Breast epithelium (tissue), 4 donors: ENCODE results near the gene NUDT13. TPM values are rescaled to one million over a fixed set of nuclear protein-coding genes. Genes with fewer than 3 reads are reported as not detected.
A peak's percentile ranks its signal among the peaks of the same experiment; 100 is the strongest.

Experiments
- DNase-seq, 2 donors: peaks; one replicate each; pipeline ENCODE4 v3.0.0-alpha.2; 2019; ENCODE audit warnings: low spot score in 2 of 2
- H3K27ac ChIP-seq, 2 donors: fragments of 200-600 bp; sonication (generic) in 1 of 2; one replicate each; pipeline ENCODE4 v1.5.1; 2016 to 2019; ENCODE audit warnings: mild to moderate bottlenecking in 1 of 2
- H3K27me3 ChIP-seq, 2 donors: fragments of 200-600 bp; sonication (generic) in 1 of 2; one replicate each; pipeline versions ENCODE4 v1.5.1 to v1.6.0; 2017 to 2019; ENCODE audit warnings: control low read depth in 1 of 2, mild to moderate bottlenecking in 1 of 2
- H3K36me3 ChIP-seq: fragments of 200-600 bp; one replicate; pipeline ENCODE4 v1.5.1; 2019
- H3K4me1 ChIP-seq, 2 donors: fragments of 200-600 bp; sonication (generic); one replicate each; pipeline ENCODE4 v1.5.1; 2016 to 2019; ENCODE audit warnings: control low read depth in 1 of 2
- H3K4me3 ChIP-seq, 3 donors: fragments of 200-600 bp; sonication (generic); 1 replicate in 2 of 3; 2 replicates in 1 of 3; pipeline ENCODE4 v1.5.1; 2016 to 2019; ENCODE audit warnings: mild to moderate bottlenecking in 3 of 3, moderate library complexity in 2 of 3
- H3K9me3 ChIP-seq, 2 donors: fragments of 200-600 bp; sonication (generic) in 1 of 2; one replicate each; pipeline ENCODE4 v1.5.1; 2016 to 2019; ENCODE audit warnings: control low read depth in 1 of 2
- CTCF ChIP-seq, 3 donors: fragments of 450-650 bp; IDR thresholded peaks; one replicate each; pipeline ENCODE4 v1.5.1; 2016 to 2017; ENCODE audit warnings: antibody characterized with exemption in 3 of 3, mild to moderate bottlenecking in 3 of 3, moderate library complexity in 3 of 3
- POLR2A ChIP-seq: fragments of 450-650 bp; IDR thresholded peaks from one replicate; pipeline ENCODE4 v1.6.1; 2016; ENCODE audit warnings: antibody characterized with exemption, mild to moderate bottlenecking, moderate library complexity
- POLR2AphosphoS5 ChIP-seq, 3 donors: sonication (generic); formaldehyde crosslinking; IDR thresholded peaks; one replicate each; pipeline ENCODE4 v1.6.1; 2017; ENCODE audit warnings: antibody characterized with exemption in 3 of 3
- intact Hi-C: fragments of 100-400 bp; cut with DNase I; formaldehyde crosslinking; loops from one replicate; pipeline ENCODE4 v1.15.1; 2023; ENCODE audit warnings: low total_unique reads
- total RNA-seq, 3 donors: library from RNA; depleted of rRNA; stranded (reverse); fragments of >200 nt; gene quantifications; one replicate each; pipeline ENCODE4 v1.1.0, GENCODE V29; 2016

The NUDT13 gene
- total RNA-seq, 3 donors from 2014 or later: 1.9 to 4.2 (median 2.6) TPM

GRCh38 chr10:73119457-73119856 lies 9.2 kb downstream of the NUDT13 start:
- TF ChIP-seq POLR2A (no peak), POLR2AphosphoS5 (IDR thresholded peaks at IDR 0.05) (no peak), CTCF (IDR thresholded peaks at IDR 0.05) (no peak)
- Histone ChIP-seq H3K9me3 (no peaks in the 10 kb centered on the region), H3K27me3 (no peaks in the 10 kb centered on the region), H3K36me3 (no peaks in the 10 kb centered on the region), H3K27ac (no peak overlapping the region), H3K4me1 (no peaks in the 10 kb centered on the region), H3K4me3 (no peak overlapping the region)
- intact Hi-C loops: no loop called here
- no peak for DNase-seq

GRCh38 chr10:73119952-73120351 lies 9.7 kb downstream of the NUDT13 start:
- Histone ChIP-seq H3K9me3 (no peaks in the 10 kb centered on the region), H3K27me3 (no peaks in the 10 kb centered on the region), H3K36me3 (no peaks in the 10 kb centered on the region), H3K4me3 (no peak overlapping the region), H3K27ac (no peak overlapping the region), H3K4me1 (no peaks in the 10 kb centered on the region)
- no peak for TF ChIP-seq POLR2A
- TF ChIP-seq CTCF (IDR thresholded peaks at IDR 0.05): no peak
- TF ChIP-seq POLR2AphosphoS5 (IDR thresholded peaks at IDR 0.05): no peak
- no peak for DNase-seq
- intact Hi-C loops: no loop called here

- intact Hi-C loops: no loop called here
- TF ChIP-seq POLR2AphosphoS5 (IDR thresholded peaks at IDR 0.05) (no peak), CTCF (IDR thresholded peaks at IDR 0.05) (no peak), POLR2A (no peak)
- no peaks in the 10 kb centered on the region for H3K36me3 ChIP-seq
These were observed 16.1 kb downstream of the NUDT13 start for GRCh38 chr10:73126343-73126742.

GRCh38 chr10:73131301-73131700 lies 21.0 kb downstream of the NUDT13 start:
- DNase-seq: no peak
- Histone ChIP-seq H3K27me3 (no peaks in the 10 kb centered on the region), H3K4me3 (no peak overlapping the region), H3K4me1 (peaks cover 0 to 4% of the 10 kb centered on the region in 2 donors), H3K27ac (peak overlapping the region; percentile 52 to 60), H3K9me3 (no peaks in the 10 kb centered on the region), H3K36me3 (no peaks in the 10 kb centered on the region)
- TF ChIP-seq POLR2AphosphoS5 (IDR thresholded peaks at IDR 0.05): no peak
- no peak for TF ChIP-seq CTCF (IDR thresholded peaks at IDR 0.05)
- TF ChIP-seq POLR2A: no peak
- intact Hi-C loops: no loop called here

More at GRCh38 chr10:73126343-73126742, 16.1 kb downstream of the NUDT13 start:
- DNase-seq: no peak
- Histone ChIP-seq H3K27ac (no peak overlapping the region), H3K27me3 (no peaks in the 10 kb centered on the region), H3K9me3 (no peaks in the 10 kb centered on the region), H3K4me3 (no peak overlapping the region), H3K4me1 (peaks cover 0 to 1% of the 10 kb centered on the region in 2 donors)

- Histone ChIP-seq H3K4me3 (no peak overlapping the region), H3K27ac (peak overlapping the region in 1 of 2 donors; percentile 60), H3K36me3 (no peaks in the 10 kb centered on the region), H3K9me3 (no peaks in the 10 kb centered on the region), H3K27me3 (no peaks in the 10 kb centered on the region), H3K4me1 (peaks cover 0 to 4% of the 10 kb centered on the region in 2 donors)
- intact Hi-C loops: no loop called here
- DNase-seq: no peak
- no peak for TF ChIP-seq POLR2A
- TF ChIP-seq CTCF (IDR thresholded peaks at IDR 0.05): no peak
- no peak for TF ChIP-seq POLR2AphosphoS5 (IDR thresholded peaks at IDR 0.05)
These were observed 21.8 kb downstream of the NUDT13 start for GRCh38 chr10:73131913-73132686.
